PFSK-1 (cell line): ENCODE measurements around the gene PLA2R1.

ENCODE experiments used
- FOXP2 ChIP-seq: optimal IDR thresholded peaks from 2 replicates; pipeline ENCODE3; 2011; ENCODE audit warnings: borderline replicate concordance, control low read depth, inconsistent platforms; ENCODE audit not compliant: insufficient read depth; ENCODE audit errors: extremely low read length, extremely low read depth
- POLR2AphosphoS5 ChIP-seq: IDR thresholded peaks from 2 replicates; pipeline ENCODE4 v1.6.1; 2012; ENCODE audit warnings: low read depth, mild to moderate bottlenecking, control low read depth, low read length, moderate library complexity
- REST ChIP-seq, 2 experiments: IDR thresholded peaks; 2 replicates each; pipeline versions ENCODE4 v1.6.1 to v1.8.0; 2011 to 2012; ENCODE audit warnings: low read depth in 2 of 2, low read length in 2 of 2, control low read depth in 1 of 2, inconsistent platforms in 1 of 2, mild to moderate bottlenecking in 1 of 2, moderate library complexity in 1 of 2; ENCODE audit not compliant: insufficient read depth in 1 of 2
- TAF1 ChIP-seq: IDR thresholded peaks from 2 replicates; pipeline ENCODE4 v1.6.1; 2012; ENCODE audit warnings: low read length, control low read depth, borderline replicate concordance; ENCODE audit not compliant: insufficient read depth

- TF ChIP-seq POLR2AphosphoS5 (no peak), TAF1 (no peak), REST (IDR thresholded peaks at IDR 0.05; ENCODE audit: insufficient read depth in 1 of 2, low read depth in 2 of 2, low read length in 2 of 2) (no peak), FOXP2 (no peak)
Observed at GRCh38 chr2:160053946-160054345, 8.5 kb downstream of the PLA2R1 start.
